HepG2 (cell line): ENCODE data around the gene ANAPC2. TPM values are rescaled to one million over a fixed set of nuclear protein-coding genes. Genes with fewer than 3 reads are reported as not detected.

Source experiments
- ATAC-seq: fragments of 200-7000 bp; cut with Tn5 transposase; 3 replicates; pipeline ENCODE4 v1.9.1; 2020; ENCODE audit warnings: mild to moderate bottlenecking, moderate library complexity
- BruUV-seq: library from RNA; stranded (reverse); fragments of 400-500 nt; replicated peaks from 2 replicates; lab custom pipeline; 2021; lab: Mats Ljungman, UMichigan
- CTCF ChIA-PET: fragments of 300-600 bp; formaldehyde crosslinking; extraction: SDS; loops from one replicate; lab custom pipeline; 2021; ENCODE audit warnings: low total read pairs, inconsistent platforms, low intra/inter-chr PET ratio; lab: Yijun Ruan, JAX
- POLR2A ChIA-PET: fragments of 350-600 bp; sonication (Branson Sonifier 250); formaldehyde crosslinking; loops from one replicate; lab custom pipeline; 2020; ENCODE audit warnings: antibody characterized with exemption, inconsistent platforms; lab: Yijun Ruan, JAX
- DNase-seq: peaks from one replicate; pipeline ENCODE4 v3.0.0-alpha.2; 2015; ENCODE audit warnings: low spot score
- FAIRE-seq: peaks from 3 replicates; lab custom pipeline; 2011; peaks lifted over from hg19 to GRCh38; lab: Jason Lieb, UNC
- H2AFZ ChIP-seq: one replicate; pipeline ENCODE4 v1.6.1; 2011; ENCODE audit warnings: low read length, inconsistent platforms
- H3K27ac ChIP-seq: fragments of 300-600 bp; 3 replicates; pipeline ENCODE4 v1.8.0; 2011; ENCODE audit warnings: mixed run types, mild to moderate bottlenecking, mixed read lengths, low read length, inconsistent platforms; ENCODE audit not compliant: insufficient read depth; ENCODE audit errors: extremely low read length
- H3K27me3 ChIP-seq, 2 experiments: fragments of 200-600 bp in 1 of 2; 2 replicates in 1 of 2; 3 replicates in 1 of 2; pipeline versions ENCODE4 v1.6.0 to v1.8.0; 2011; ENCODE audit warnings: low read length in 2 of 2, mild to moderate bottlenecking in 2 of 2, moderate library complexity in 2 of 2, inconsistent platforms in 1 of 2; ENCODE audit not compliant: insufficient read depth in 2 of 2, control insufficient read depth in 1 of 2
- H3K36me3 ChIP-seq, 2 experiments: fragments of 200-600 bp in 1 of 2; replicated peaks in 1 of 2; 2 replicates in 1 of 2; 3 replicates in 1 of 2; pipeline versions ENCODE4 v1.5.1 to v1.8.0; 2011; ENCODE audit warnings: low read length in 2 of 2, inconsistent platforms in 1 of 2; ENCODE audit not compliant: insufficient read depth in 2 of 2, control insufficient read depth in 1 of 2
- H3K4me1 ChIP-seq: 2 replicates; pipeline ENCODE4 v1.5.1; 2012; ENCODE audit warnings: low read length, inconsistent platforms; ENCODE audit not compliant: insufficient read depth
- H3K4me2 ChIP-seq: 2 replicates; pipeline ENCODE4 v1.6.0; 2011; ENCODE audit warnings: low read depth, low read length, inconsistent platforms
- H3K4me3 ChIP-seq, 3 experiments: fragments of 200-600 bp in 1 of 3; sonication (generic), shearing (Covaris generic) in 1 of 3; replicated peaks in 1 of 3; 2 replicates each; pipeline ENCODE4 v1.5.1; 2011 to 2016; ENCODE audit warnings: low read length in 3 of 3, inconsistent platforms in 2 of 3, low read depth in 2 of 3, mild to moderate bottlenecking in 2 of 3, control low read depth in 1 of 3, mixed read lengths in 1 of 3; ENCODE audit not compliant: insufficient read depth in 1 of 3
- H3K79me2 ChIP-seq: one replicate; pipeline ENCODE4 v1.6.1; 2011; ENCODE audit warnings: low read length, inconsistent platforms; ENCODE audit not compliant: insufficient read depth
- H3K9ac ChIP-seq: 2 replicates; pipeline ENCODE4 v1.6.0; 2011; ENCODE audit warnings: mild to moderate bottlenecking, low read depth, low read length, inconsistent platforms; ENCODE audit not compliant: insufficient read depth
- H3K9me3 ChIP-seq: 2 replicates; pipeline ENCODE4 v1.5.1; 2012; ENCODE audit warnings: mild to moderate bottlenecking, low read length
- H4K20me1 ChIP-seq: 2 replicates; pipeline ENCODE4 v1.6.0; 2011; ENCODE audit warnings: inconsistent platforms, mild to moderate bottlenecking, low read length, moderate library complexity; ENCODE audit not compliant: insufficient read depth
- AKAP8 ChIP-seq: sonication (generic); formaldehyde crosslinking; IDR thresholded peaks from 2 replicates; pipeline ENCODE4 v1.5.1; 2020; ENCODE audit warnings: mild to moderate bottlenecking, missing genetic modification reagents
- BORCS8-MEF2B ChIP-seq: sonication (generic); formaldehyde crosslinking; IDR thresholded peaks from 2 replicates; pipeline ENCODE4 v1.8.0; 2022; ENCODE audit warnings: mild to moderate bottlenecking, missing genetic modification reagents
- MTF2 ChIP-seq: sonication (generic); formaldehyde crosslinking; IDR thresholded peaks from 2 replicates; pipeline ENCODE4 v1.5.0; 2020; ENCODE audit warnings: missing genetic modification reagents, borderline replicate concordance
- PHB2 ChIP-seq: fragments of 450-650 bp; IDR thresholded peaks from 2 replicates; pipeline ENCODE4 v1.6.1; 2018; ENCODE audit not compliant: partially characterized antibody
- SNAPC2 ChIP-seq: sonication (generic); formaldehyde crosslinking; IDR thresholded peaks from 2 replicates; pipeline ENCODE4 v1.8.1; 2022; ENCODE audit warnings: mild to moderate bottlenecking, missing genetic modification reagents
- SRY ChIP-seq: sonication (generic); formaldehyde crosslinking; IDR thresholded peaks from 2 replicates; pipeline ENCODE4 v1.8.0; 2022; ENCODE audit warnings: mild to moderate bottlenecking, missing genetic modification reagents
- ZNF883 ChIP-seq: sonication (generic); formaldehyde crosslinking; IDR thresholded peaks from 2 replicates; pipeline ENCODE4 v1.5.1; 2020; ENCODE audit warnings: mild to moderate bottlenecking, missing genetic modification reagents; ENCODE audit errors: not compliant biosample characterization
- WGBS: methylation state at CpG from one replicate; pipeline ENCODE4 v1.1.6; 2017; ENCODE audit warnings: low lambda C conversion rate; 5-methylcytosine and 5-hydroxymethylcytosine counted together
- in situ Hi-C: cut with HindIII; loops from 2 replicates; pipeline ENCODE4 v1.10.0; 2017; ENCODE audit warnings: low pct_unique_long_range_greater_than_20kb; ENCODE audit not compliant: extremely low pct_ligation_motif_present
- intact Hi-C: fragments of 100-400 bp; cut with micrococcal nuclease; formaldehyde crosslinking; loops from one replicate; pipeline ENCODE4 v1.10.0; 2022; ENCODE audit not compliant: unreplicated experiment
- polyA plus RNA-seq, 8 experiments: library from polyadenylated mRNA; depleted of rRNA in 3 of 8; stranded (reverse) in 7 of 8; unstranded in 1 of 8; fragments of >200 nt; fragmentation: Illumina TruSeq in 4 of 8; extraction: Trizol in 4 of 8; gene quantifications; 2 replicates each; pipeline versions ENCODE4 v1.2.1 to v1.2.3, GENCODE V29; 2011 to 2016; ENCODE audit warnings: low read depth in 4 of 8, missing spikeins in 1 of 8, mixed read lengths in 1 of 8; ENCODE audit not compliant: insufficient read depth in 1 of 8
- total RNA-seq, 5 experiments: library from RNA; depleted of rRNA; stranded (reverse); fragments of >200 nt; fragmentation: Illumina TruSeq; extraction: Trizol; gene quantifications; 2 replicates each; pipeline ENCODE4 v1.2.3, GENCODE V29; 2016; ENCODE audit warnings: low read depth in 1 of 5
- TF ChIP-seq, protein P1 (sequence below): IDR thresholded peaks from 2 replicates; pipeline ENCODE4 v1.6.1; 2016
- TF ChIP-seq, protein P2 (sequence below): sonication (generic); formaldehyde crosslinking; IDR thresholded peaks from 2 replicates; pipeline ENCODE4 v1.8.0; 2022; ENCODE audit warnings: missing genetic modification reagents, mild to moderate bottlenecking, moderate library complexity, borderline replicate concordance

The ANAPC2 gene
- total and polyA plus RNA-seq, 2 of the 13 experiments (the other 11 are each of a cell fraction or from before 2014, with no cell fraction given): 12.3 to 15.4 TPM

DNA sequence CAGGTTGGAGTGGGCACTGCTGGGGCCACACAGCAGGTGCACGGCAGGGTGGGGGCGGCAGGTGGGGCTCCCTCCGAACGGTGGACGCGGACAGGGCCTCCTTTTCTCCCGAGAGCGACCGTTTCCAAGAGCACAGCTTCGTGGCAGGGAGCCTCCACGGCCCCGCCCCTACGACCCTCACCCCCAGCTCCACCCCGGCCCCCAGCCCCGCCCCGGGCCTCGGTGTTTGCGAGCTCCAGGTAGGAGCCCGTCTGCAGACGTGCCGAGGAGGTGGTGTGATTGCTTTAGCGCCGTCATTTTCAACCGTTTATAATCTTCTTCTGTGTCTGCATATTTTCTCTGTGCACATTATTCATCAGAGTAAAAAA, 40.6 kb downstream of the ANAPC2 start:
- FAIRE-seq: no peak
- CTCF ChIA-PET: no interaction called here
- WGBS: 9% methylated on average over 10 of the region's 24 CpGs
- TF ChIP-seq, protein P1, sequence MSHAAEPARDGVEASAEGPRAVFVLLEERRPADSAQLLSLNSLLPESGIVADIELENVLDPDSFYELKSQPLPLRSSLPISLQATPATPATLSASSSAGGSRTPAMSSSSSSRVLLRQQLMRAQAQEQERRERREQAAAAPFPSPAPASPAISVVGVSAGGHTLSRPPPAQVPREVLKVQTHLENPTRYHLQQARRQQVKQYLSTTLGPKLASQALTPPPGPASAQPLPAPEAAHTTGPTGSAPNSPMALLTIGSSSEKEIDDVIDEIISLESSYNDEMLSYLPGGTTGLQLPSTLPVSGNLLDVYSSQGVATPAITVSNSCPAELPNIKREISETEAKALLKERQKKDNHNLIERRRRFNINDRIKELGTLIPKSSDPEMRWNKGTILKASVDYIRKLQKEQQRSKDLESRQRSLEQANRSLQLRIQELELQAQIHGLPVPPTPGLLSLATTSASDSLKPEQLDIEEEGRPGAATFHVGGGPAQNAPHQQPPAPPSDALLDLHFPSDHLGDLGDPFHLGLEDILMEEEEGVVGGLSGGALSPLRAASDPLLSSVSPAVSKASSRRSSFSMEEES (CRISPR knock-in tag): no peak
- TF ChIP-seq BORCS8-MEF2B (CRISPR knock-in tag) (no peak), AKAP8 (CRISPR knock-in tag) (no peak), MTF2 (no peak), SNAPC2 (CRISPR knock-in tag) (no peak), ZNF883 (CRISPR knock-in tag) (no peak), PHB2 (no peak), SRY (CRISPR knock-in tag) (no peak)
- TF ChIP-seq, protein P2, sequence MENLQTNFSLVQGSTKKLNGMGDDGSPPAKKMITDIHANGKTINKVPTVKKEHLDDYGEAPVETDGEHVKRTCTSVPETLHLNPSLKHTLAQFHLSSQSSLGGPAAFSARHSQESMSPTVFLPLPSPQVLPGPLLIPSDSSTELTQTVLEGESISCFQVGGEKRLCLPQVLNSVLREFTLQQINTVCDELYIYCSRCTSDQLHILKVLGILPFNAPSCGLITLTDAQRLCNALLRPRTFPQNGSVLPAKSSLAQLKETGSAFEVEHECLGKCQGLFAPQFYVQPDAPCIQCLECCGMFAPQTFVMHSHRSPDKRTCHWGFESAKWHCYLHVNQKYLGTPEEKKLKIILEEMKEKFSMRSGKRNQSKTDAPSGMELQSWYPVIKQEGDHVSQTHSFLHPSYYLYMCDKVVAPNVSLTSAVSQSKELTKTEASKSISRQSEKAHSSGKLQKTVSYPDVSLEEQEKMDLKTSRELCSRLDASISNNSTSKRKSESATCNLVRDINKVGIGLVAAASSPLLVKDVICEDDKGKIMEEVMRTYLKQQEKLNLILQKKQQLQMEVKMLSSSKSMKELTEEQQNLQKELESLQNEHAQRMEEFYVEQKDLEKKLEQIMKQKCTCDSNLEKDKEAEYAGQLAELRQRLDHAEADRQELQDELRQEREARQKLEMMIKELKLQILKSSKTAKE (CRISPR knock-in tag): no peak
- Histone ChIP-seq H3K9me3 (no peaks in the 10 kb centered on the region), H3K27me3 (peaks cover 10 to 51% of the 10 kb centered on the region in 2 experiments; a peak in 4 of 5 replicates), H3K36me3 (no peaks in the 10 kb centered on the region), H3K79me2 (no peaks in the 10 kb centered on the region), H3K4me1 (peaks cover 30% of the 10 kb centered on the region), H3K9ac (no peak overlapping the region), H3K4me2 (no peak overlapping the region), H2AFZ (no peak overlapping the region), H4K20me1 (no peaks in the 10 kb centered on the region), H3K4me3 (no peak overlapping the region), H3K27ac (no peak overlapping the region)
- in situ Hi-C loops: no loop called here
- POLR2A ChIA-PET: no interaction called here
- no TSS peak for BruUV-seq
- intact Hi-C loops: no loop called here
- DNase-seq: no peak
- no peak for ATAC-seq
